Activated CD8-positive, alpha-beta memory T cell treated with anti-CD3 and anti-CD28 coated beads, Interleukin-2, amount 50 U/mL, for 24 hours (primary cell): Measurements from ENCODE around the gene GPR35.

Experiments used
- DNase-seq: peaks from one replicate; pipeline ENCODE4 v3.0.0-alpha.2; 2020; ENCODE audit errors: extremely low read depth

GPR35 gene

DNA sequence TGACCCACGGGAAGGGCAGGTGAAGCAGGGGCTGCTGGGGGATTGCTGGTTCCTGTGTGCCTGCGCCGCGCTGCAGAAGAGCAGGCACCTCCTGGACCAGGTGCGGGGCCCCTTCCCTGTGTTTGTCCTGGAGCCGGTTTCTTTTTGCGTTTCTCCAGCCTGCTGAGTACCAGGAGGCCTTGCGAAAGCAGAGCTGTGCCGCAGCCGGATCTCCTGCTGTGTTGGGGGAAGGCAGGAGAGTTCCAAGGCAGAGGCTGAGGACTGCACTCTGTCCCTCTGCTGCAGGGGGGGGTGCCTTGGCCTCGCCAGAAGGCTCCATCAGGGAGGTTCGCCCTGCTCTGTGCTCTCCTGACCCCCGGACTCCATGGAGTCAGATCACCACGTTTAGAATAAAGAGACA lies 35.9 kb upstream of the GPR35 start:
- DNase-seq: no peak

DNA sequence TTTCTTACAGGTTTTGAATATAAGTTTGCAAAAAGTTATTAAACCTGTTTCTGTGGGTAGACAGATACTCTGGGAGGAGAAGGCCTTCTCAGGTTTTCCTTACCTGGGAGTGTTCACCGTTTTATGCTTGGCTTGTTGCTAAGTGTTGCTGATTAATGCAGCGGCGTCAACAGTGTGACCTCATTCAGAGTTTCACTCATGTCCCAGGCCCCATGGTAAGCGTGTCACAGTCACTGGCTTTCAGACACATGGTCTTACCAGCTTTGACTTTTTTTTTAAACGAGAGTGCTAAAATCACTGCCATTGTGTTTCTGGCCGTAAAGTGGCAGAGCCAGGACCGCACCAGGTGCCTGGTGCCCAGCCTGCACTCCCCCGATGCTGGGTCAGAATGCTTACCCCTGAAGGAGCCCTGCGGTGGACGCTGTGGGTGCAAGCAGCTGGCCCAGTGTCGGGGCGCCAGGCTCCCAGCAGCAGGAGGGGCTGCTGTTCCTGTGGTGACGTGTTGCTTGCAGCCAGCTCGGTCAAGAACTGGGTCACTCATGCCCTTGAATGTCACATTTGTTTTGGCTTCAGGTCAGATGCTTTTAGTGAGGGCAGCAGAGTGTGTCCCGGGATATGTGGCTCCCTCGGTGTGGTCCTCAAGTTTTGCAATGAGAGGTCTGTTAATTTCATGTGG lies 35.3 kb upstream of the GPR35 start:
- no peak for DNase-seq

DNA sequence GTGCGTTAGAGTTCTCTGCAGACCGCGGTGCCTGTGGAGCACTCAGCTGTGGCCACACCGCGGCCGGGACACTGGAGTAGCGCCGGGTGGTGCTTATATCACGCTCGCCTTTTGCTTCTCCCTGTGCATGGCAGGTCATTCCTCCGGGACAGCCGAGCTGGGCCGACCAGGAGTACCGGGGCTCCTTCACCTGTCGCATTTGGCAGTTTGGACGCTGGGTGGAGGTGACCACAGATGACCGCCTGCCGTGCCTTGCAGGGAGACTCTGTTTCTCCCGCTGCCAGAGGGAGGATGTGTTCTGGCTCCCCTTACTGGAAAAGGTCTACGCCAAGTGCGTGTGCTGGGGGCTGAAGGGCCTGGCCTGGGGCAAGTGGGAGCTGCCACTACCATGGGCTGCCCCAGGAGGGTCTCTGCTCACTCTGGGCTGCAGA lies 34.6 kb upstream of the GPR35 start:
- DNase-seq: no peak

DNA sequence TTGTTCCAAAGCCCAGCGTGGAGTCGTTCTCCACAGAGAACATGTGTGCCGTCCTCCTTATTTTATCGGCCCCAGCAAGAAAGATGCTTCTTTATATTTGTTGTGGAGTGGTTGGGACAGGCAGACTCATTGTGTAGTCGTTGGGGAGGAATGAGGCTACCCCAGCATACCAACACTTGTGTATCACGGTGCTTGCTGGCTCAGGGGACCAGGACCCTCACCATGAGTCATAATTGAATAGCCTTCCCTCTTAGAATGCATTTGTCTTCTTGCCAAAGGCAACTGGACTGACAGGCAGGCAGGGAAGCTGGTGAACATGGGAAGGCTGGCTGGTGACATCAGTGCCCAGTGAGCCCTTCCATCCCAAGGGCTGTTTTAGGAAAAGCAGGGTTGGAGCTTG lies 34.1 kb upstream of the GPR35 start:
- DNase-seq: no peak

DNA sequence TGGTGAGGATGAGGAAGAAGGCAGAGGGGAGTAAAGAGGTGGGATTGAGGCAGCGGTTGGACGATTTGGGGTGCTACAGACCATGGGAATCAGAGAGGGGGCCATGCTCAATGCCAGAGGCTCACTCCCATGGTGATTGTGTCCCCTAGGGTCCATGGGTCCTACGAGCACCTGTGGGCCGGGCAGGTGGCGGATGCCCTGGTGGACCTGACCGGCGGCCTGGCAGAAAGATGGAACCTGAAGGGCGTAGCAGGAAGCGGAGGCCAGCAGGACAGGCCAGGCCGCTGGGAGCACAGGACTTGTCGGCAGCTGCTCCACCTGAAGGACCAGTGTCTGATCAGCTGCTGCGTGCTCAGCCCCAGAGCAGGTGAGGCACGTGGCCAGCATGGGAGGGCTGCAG lies 33.5 kb upstream of the GPR35 start:
- no peak for DNase-seq

DNA sequence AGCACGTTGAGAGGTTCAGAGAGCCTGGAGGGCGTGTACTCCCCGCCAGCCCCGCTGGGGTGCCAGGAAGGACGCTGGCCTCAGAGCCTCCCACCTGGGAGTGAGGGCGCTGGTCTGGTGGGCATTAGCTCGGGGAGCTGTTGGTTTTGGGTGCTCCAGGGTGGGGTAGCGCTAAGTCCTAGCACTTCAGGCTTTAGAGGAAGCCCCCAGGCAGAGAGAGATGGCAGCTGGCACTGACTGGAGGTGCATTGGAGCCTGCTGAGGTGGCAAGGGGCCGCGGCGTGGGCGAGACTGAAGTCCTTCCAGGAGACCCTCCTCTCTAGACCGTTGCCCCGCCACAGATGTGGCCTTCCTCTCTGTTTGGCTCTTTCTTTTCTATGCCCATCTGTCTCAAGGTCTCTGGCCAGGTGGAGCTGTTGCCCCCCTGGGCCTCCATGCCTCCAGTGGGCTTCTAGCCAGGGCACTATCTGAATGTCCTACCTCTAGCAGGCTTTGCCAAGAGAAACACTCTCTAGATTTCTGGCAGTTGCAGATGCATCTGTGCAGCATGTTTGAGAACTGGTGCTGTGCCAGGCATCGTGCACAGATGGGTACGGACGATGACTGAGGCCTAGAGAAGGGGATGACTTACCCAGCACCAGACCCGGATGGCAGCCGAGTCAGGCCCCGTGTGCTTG lies 32.1 kb upstream of the GPR35 start:
- DNase-seq: no peak

DNA sequence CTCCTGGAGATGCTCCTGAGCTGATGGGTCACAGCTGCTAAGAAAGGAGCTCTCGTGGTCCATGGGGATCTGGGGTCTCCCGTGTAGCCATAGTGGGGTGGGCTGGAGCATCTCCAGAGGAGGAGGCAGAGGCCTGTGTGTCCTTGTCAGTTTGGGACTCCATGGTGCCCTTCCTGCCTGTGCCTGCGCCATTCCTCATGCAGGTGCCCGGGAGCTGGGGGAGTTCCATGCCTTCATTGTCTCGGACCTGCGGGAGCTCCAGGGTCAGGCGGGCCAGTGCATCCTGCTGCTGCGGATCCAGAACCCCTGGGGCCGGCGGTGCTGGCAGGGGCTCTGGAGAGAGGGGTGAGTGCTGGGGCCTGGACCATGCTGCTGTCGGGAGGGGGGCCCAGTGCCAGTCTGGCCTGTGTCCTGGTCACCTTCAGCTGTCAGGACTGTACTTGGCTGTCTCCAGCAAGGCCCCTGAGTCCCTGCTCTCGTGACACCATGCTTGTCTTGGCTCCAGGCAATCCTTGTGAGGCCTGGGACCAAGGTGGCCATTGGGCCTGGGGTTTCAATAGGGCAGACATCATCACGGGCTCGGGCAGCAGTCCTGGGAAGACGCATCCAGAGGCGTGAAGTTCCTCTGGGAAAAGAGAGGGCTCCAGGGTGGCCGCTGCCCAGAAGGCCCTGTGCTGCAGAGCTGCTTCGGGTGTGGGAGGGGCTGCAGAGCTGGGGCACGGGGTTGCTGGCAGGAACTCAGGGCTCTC lies 31.4 kb upstream of the GPR35 start:
- DNase-seq: no peak

DNA sequence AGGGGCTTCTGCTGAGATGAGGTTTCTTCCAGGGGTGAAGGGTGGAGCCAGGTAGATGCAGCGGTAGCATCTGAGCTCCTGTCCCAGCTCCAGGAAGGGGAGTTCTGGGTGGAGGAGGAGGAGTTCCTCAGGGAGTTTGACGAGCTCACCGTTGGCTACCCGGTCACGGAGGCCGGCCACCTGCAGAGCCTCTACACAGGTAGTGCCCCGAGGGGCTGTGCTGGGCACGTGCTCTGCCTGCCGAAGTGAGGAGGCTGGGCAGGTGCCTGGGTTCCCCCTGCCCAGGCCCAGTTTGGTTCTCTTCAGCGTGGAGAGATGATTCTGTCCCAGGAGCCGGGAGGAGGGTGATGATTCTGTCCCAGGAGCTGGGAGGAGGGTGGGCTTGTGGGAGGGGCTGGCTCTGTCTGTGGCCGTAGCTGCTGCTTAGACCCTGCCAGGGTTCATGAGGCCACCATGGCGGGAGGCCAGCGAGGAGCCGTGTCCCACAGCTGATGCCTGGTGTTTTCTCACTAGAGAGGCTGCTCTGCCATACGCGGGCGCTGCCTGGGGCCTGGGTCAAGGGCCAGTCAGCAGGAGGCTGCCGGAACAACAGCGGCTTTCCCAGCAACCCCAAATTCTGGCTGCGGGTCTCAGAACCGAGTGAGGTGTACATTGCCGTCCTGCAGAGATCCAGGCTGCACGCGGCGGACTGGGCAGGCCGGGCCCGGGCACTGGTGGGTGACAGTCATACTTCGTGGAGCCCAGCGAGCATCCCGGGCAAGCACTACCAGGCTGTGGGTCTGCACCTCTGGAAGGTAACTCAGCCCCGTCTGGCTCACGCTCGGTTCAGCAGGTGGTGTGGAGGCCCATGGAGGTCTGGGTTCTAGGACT lies 30.5 kb upstream of the GPR35 start:
- no peak for DNase-seq

DNA sequence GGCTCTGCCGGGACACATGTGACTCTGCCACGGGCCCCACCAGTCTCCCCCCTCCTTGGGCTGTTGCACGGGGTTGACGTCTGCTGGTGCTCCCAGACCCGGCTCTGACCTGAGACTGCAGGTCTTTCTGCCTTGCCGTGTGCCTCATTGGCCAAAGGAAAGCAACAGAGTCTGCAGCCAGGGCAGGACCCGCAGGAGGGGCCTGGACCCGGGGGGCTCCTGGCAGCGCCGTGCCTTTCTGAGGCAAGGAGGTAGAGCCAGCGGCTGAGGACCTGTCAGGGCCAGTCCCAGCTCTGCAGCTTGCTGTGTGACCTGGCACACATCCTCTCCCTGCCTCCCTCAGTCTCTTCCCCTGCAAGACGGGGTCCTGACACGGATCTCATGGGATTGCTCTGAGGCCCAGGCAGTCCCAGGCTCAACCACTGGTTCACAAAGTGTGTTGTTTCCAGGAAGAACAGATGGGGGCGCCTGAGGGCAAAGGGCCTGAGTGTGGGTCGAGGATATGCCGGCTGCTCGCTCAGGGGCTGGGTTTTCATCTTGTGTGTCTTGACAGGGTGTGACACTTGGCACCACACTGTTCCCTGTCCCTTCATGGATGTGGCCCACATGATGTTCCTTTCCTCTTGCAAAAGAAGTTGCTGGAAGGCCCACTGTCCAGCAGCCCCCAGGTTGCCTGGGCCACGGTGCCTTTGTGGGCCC lies 29.8 kb upstream of the GPR35 start:
- DNase-seq: no peak

DNA sequence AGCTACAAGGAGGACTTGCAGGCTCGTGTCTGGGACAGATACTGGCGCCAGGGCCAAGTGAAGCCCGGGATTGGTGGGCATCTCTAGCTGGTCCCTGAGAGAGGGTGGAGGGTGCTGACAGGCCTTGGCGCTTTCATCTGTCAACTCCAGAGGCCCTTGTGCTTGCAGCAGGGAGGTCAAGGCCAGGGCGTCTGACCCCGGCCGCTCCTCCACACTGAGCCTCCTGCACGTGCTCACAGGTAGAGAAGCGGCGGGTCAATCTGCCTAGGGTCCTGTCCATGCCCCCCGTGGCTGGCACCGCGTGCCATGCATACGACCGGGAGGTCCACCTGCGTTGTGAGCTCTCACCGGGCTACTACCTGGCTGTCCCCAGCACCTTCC lies 29.2 kb upstream of the GPR35 start:
- no peak for DNase-seq

DNA sequence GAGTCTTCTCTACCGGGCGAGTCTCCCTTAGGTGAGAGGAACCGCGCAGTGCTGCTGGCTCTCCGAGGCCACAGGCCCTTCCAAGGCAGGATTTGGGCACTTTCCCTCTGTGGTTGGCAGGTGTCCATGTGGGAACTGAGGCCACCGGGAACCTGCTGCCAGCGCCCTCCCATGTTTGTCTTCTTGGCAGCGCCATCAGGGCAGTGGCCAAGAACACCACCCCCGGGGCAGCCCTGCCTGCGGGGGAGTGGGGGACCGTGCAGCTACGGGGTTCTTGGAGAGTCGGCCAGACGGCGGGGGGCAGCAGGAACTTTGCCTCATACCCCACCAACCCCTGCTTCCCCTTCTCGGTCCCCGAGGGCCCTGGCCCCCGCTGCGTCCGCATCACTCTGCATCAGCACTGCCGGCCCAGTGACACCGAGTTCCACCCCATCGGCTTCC lies 28.8 kb upstream of the GPR35 start:
- no peak for DNase-seq

DNA sequence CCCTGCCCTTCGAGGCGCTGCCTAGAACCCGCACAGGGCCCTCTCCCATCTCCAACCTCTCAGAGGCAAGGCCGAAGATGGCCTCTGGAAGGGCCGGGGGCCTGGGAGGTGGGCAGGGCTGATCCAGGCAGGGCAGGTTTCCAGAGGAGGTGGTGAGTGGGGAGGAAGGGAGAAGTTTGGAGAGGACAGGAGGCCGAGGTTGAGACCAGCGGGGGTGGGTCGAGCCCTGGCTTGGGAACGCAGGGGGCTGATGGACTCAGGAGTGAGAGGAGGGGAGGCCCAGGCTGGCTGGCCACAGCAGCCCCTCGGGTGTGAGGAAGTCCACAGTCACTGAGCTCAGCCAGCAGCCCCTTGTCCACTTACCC lies 28.2 kb upstream of the GPR35 start:
- DNase-seq: no peak

DNA sequence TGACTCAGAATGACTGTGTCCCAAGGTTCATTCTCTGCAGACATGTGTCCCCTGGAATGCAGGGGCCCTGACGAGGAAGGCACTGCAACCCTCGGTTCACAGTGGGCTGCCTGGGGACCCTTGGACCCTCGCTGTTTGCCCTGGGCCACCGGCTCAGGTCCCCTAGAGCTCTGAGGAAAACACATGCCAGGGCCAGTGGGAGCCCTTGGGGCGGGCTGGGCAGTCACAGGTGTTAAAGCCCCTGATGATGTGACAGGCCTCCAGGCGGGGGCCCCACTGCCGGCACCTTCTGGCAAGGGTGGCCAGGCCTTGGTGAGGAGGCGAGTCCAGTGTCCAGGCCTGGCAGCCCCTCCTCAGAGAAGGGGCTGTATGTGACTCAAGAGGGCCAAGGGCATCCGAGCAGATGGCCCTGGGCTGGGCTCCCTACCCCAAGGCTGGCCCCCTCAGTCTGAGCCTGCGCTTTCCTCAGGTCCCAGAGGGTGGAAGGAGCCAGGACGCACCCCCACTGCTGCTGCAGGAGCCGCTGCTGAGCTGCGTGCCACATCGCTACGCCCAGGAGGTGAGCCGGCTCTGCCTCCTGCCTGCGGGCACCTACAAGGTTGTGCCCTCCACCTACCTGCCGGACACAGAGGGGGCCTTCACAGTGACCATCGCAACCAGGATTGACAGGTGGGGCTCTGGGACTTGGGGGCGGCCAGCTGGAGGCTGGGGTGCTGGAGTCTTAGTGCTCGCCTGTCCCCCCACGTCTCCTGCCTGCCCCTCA lies 27.7 kb upstream of the GPR35 start:
- DNase-seq: no peak

DNA sequence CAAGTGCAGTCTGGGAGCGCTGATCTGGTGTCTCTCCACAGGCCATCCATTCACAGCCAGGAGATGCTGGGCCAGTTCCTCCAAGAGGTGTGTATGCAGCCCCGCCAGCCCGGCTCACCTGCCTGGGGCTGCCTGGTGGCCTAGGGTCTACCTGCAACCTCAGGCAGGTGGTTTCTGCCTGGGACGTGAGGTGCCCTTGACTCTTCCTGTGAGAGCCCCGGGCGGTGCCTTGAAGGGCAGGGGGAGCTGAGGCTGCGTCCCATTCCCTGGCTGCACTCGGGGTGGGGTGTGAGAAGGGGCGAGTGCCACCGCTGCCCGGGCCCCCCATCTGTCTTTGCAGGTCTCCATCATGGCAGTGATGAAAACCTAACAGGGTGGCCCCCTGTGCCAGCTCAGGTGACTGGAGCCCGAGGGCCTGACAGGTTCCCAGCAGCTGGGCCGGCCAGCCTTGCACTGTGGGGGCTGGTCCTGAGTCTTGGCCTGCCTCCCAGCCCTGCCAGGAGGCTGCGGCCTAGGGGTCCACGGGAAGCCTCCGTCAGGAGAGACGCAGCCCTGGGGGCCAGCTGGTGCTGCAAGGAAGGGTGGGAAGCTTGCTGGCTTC lies 26.9 kb upstream of the GPR35 start:
- no peak for DNase-seq

DNA sequence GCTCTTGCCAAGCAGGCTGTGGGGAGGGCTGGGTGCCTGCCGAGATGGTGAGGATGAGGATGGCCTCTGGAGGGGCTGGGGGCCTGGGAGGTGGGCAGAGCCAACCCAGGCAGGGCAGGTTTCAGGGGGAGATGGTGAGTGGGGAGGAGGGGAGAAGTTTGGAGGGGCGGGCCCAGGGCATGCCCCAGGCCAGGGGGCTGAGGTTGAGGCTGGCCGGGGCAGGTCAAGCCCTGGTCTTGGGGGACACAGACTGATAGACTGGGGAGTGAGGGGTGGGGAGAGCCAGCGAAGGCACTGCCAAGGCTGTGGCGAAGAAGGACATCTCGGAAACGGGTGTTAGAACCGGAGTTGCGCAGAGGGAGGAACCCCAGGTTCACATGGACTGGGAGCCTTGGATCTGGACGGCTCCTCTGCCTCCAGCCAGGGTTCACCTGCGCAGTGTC lies 26.1 kb upstream of the GPR35 start:
- DNase-seq: no peak

DNA sequence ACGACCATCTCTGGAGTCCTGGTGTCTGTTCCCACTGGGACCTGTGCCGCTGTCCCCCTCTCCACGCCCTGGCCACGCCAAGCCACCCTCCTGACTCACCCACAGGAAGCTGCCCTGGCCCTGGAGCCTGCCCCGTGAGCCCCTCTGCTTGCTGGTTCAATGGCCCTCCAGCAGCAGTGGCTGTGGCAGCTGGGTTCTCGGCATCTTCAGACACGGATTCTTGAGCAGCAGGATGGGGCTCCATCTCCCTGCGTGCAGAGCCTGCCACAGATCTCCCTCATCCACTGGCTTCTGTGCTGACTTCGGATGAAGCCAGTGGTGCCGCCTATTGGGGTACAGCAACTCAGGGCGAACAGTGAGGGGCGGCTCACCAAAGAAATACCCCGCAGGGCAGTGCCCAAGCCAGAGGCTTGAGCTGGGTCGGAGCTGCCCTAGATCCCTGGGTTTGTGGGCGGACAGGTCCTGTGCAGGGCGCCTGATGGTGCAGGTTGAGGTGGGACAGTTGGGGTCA lies 24.8 kb upstream of the GPR35 start:
- DNase-seq: no peak

DNA sequence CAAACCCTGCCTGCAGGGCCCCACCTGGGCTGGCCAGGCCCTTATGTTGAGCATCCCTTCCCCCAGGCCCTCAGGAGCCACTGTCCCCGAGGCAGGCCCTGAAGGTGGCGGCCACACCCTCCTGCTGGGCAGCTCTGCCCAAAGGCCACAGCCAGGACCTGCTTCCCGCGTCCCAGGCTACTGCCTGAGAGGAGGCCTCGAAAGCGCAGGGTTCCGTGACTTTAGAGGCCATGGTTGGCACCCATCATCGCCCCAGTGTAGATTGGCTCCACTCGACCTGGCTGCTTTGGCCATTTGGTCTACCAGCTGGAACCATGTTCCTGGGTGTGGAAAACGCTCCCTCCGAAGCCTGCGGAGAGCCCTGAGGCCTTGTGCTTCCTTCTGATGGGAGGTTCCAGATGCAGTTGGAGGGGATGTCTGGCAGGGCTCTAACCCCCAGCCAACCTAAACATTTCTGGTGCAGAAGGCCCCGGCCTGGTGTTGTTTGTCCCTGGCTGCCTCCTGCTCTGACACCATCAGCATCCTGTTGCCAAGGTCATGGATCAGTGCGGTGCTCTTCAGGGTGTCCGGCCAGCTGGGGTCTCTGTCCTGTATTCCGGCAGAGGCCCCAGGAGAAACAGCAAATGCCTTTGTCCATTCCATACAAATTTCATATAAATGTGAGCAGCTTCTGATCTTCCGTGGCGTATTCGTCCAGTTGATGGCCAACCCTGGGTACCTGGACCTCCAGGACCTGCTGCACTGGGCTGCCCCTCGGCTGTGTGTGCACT lies 24.0 kb upstream of the GPR35 start:
- DNase-seq: no peak

DNA sequence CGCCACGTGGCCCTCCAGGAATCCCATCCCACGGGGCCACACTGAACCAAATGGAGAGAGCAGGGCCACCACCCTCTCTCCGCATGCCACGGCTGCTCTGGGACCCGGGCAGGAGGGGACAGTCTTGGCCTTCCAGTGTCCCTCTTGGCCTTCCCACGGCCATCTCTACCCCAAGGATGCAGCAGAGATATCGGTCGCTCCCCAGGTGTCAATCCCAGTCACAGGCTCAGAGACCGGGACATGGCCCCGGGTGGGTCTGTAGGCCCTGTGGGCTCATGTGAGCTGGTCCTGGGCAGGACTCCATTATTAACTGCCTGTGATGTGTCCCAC lies 23.5 kb upstream of the GPR35 start:
- DNase-seq: no peak

DNA sequence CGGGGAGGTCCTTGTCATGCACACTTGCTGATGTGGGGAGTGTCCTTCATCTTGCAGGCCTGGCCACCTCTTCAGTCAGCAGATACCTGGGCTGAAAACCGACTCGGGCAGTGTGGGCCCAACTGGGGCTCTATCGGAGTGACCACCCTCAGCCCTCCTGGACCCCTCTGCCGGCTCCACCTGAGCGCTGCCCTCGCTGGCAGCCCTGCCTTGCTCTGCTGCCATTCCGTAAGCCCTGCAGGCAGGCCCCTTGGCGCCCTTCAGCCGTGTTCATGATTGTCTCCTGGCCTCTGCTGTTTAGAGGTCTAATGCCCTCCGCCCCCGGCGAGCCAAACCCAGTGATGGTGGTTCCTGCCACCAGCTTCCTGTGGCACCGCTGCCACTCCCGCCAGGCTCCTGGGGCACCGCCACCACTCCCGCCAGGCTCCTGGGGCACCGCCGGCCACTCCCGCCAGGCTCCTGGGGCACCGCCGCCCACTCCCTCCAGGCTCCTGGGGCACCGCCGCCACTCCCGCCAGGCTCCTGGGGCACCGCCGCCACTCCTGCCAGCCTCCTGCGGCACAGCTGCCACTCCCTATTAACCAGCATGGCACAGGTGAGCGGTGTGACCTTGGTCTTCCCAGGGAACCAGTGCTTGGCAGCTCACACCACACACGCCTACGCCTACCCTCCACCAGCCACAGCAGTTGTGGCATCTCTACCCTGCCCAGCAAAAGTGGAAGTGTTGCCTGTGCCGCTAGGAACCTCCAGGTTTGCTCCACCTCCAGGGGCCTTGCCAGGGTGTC lies 22.8 kb upstream of the GPR35 start:
- no peak for DNase-seq
